ENCODE data around the gene RIC8B.

DNA sequence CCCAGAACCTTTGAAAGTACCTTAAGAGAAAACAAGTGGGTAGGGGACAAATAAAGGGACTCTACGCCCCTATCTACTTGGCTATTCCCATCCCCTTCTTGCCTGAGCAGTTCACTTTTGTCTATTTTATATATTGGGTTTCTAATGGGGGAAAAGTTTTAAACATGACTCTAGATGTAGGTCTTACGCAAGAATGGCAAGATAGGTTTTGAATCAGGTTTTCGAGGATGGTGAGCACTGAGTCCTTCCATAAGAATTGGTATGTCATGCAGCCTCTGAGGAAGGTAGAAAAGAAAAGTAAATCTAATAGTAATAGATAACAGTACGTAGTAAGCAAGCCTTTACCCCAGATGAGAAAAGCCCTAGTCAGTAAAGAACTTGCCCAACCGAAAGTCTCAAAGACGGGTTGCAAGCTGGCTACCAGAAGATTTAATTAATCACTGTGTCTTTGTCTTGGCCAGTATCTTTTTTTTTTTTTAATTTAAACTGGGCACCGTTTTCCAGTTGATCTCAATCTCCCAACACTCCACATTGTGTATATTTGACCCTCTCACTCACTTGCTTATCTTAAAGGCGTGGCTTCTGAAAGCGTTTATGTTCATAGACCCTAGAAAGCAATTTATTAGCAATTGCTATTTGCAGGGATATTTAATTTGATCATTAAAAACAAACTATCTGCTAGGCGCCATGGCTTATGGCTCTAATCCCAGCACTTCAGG is 94.7 kb downstream of the RIC8B start:
- TF ChIP-seq, protein P1, sequence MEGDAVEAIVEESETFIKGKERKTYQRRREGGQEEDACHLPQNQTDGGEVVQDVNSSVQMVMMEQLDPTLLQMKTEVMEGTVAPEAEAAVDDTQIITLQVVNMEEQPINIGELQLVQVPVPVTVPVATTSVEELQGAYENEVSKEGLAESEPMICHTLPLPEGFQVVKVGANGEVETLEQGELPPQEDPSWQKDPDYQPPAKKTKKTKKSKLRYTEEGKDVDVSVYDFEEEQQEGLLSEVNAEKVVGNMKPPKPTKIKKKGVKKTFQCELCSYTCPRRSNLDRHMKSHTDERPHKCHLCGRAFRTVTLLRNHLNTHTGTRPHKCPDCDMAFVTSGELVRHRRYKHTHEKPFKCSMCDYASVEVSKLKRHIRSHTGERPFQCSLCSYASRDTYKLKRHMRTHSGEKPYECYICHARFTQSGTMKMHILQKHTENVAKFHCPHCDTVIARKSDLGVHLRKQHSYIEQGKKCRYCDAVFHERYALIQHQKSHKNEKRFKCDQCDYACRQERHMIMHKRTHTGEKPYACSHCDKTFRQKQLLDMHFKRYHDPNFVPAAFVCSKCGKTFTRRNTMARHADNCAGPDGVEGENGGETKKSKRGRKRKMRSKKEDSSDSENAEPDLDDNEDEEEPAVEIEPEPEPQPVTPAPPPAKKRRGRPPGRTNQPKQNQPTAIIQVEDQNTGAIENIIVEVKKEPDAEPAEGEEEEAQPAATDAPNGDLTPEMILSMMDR (IDR thresholded peaks at IDR 0.05; ENCODE audit: low read length), result no peak
- TF ChIP-seq EZH2 (IDR thresholded peaks at IDR 0.05; ENCODE audit: borderline replicate concordance, low read length), result no peak
